AG10803 (cell line): ENCODE data around the gene LETM1.

Source experiments
- DNase-seq: peaks from one replicate; pipeline ENCODE4 v3.0.0; 2010; ENCODE audit warnings: low read depth
- H3K4me3 ChIP-seq: 2 replicates; pipeline ENCODE4 v1.5.1; 2011; ENCODE audit warnings: mild to moderate bottlenecking, low read length, control low read depth
- TF ChIP-seq, protein P1 (sequence below): conservative IDR thresholded peaks from 2 replicates; pipeline ENCODE4 v1.5.1; 2011; ENCODE audit warnings: mild to moderate bottlenecking, low read length, control low read depth, inconsistent platforms

LETM1 gene

DNA sequence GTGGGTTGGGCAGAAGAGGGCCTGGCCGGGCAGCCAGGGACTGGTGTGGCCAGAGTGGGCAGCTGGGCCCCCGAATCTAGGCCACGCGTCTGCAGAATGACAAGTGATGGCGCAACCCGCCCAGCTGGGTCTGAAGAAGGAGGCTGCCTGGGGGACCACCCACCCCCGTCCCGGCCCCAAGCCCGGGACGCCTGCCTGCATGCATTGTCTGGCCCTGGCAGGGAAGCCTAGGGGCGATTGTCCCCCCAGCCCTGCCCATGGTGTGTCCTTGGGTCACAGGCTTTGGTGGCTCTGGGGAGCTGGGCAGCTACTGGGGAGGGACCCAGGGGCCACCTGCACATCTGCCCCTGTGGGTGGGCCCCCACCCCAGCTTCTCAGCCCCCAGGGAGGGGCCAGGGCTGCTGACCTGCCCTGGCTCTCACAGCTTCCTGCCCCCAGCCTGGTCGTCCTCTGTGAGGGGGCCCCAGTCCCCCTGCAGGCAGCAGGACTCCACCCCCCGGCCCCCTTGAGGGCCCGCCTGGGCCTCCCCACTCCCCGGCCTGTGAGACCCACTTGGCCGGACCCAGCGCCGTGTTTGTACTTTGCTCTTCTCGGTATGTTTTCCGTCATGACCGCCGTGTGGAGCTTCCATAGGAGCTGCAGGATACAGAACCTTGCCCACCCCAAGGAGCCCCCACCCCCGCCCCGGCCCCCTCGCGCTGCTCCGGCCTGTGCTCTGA lies 57.9 kb downstream of the LETM1 start:
- H3K4me3 ChIP-seq: no peak overlapping the region
- no peak for DNase-seq
- TF ChIP-seq, protein P1, sequence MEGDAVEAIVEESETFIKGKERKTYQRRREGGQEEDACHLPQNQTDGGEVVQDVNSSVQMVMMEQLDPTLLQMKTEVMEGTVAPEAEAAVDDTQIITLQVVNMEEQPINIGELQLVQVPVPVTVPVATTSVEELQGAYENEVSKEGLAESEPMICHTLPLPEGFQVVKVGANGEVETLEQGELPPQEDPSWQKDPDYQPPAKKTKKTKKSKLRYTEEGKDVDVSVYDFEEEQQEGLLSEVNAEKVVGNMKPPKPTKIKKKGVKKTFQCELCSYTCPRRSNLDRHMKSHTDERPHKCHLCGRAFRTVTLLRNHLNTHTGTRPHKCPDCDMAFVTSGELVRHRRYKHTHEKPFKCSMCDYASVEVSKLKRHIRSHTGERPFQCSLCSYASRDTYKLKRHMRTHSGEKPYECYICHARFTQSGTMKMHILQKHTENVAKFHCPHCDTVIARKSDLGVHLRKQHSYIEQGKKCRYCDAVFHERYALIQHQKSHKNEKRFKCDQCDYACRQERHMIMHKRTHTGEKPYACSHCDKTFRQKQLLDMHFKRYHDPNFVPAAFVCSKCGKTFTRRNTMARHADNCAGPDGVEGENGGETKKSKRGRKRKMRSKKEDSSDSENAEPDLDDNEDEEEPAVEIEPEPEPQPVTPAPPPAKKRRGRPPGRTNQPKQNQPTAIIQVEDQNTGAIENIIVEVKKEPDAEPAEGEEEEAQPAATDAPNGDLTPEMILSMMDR: no peak

DNA sequence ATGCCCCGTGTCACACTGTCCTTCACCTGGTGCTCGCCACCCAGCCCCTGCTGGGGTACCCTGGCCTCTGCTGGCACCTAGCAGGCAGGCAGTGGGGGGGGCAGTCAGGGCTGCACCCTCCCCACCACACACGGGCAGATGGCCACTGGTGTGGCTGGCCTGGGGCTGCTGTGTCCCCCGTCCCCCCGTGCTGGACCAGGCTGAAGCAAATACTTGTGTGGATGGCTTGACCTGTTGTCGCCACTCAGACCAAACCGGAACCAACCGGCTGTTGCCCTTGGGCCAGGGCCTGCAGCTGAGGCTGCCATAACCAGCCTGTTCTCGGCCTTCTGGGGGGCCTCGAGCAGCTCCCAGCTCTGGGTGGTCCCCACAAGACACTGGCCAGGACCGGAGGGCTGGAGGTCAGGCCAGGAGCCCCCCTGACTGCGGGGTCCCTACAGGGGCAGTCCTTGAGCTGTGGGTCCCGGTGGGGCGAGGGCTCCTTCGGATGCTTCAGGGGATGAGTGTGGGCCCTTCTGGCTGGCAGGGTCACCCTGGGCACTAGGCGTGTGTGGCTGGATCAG lies 58.6 kb downstream of the LETM1 start:
- DNase-seq: no peak
- H3K4me3 ChIP-seq: no peak overlapping the region
- TF ChIP-seq, protein P1: no peak

DNA sequence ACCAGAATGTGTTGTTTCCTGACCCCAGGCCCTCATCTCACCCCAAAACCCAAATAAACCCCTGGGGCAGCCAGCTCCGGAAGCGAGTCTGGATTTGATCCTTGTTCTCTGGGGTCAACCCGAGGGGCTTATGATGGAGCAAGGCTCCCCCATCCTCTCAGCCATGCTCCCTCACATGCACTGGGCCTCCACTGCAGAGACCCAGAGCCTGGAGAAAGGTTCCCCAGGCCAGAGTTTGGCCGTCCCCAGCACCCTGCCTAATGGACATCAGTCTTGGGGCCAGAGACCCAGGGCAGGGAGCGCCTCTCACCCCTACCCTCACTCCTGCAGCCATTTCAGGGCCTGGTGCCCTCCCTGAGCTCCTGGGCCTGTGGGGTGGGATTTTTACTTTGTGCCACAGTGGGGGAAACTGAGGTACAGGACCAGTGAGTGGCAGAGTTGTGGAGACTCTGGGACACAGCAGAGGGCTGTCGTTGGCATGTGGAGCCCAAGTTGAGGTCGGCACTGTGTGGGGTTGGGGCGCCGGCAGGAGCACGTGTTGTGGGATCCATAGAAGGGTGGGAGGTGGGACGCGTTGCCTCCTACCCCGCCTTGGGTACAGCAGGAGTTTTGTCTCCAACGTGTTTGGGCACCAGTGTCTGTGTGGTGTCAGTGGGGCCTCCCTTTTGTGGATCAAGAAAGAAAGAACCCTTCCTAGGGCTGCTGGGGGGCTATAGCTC lies 59.3 kb downstream of the LETM1 start:
- no peak for DNase-seq
- TF ChIP-seq, protein P1: no peak
- no peak overlapping the region for H3K4me3 ChIP-seq

DNA sequence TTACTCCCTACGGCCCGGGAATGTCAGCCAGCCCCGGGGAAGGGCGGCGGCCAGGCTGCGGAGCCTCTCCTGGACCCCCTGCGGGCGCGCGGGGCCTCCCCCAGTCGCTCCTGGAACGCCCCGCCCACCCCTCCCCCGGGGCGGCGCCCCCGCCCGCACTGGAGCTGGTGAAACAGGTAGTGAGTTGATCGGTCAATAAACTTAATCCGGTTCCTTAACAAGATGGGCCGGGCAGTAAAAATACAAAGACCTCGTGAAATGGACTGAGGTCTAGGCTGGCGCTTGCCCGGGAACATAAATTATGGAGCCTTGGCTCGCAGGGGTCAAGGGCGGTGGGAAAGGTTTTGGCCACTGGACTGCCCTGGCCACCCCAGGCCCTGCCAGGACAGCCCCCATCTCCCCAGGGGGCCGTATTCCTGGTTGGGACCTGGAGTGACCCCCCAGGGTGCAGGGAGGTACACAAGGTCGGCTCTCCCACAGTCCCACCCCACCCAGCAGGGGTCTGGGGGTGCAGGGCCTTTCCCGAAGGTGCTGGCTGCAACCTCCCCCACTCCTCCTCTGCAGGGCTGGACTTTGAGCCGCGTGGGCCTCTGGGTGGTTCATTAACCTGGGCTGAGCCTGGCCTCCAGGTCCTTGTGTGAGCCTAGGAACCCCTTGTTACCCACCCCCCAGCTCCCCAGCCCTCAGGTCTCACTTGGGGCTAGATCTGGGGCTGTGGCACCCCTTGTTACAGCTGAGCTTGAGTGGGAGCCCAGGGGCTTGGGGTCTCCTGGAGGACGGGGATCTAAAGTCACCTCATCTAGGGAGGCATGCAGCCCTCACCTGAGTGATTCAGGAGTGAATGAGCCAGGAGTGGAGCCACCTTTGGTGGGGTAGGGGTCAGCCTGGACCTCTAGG lies 60.4 kb downstream of the LETM1 start:
- no peak for DNase-seq
- no peak overlapping the region for H3K4me3 ChIP-seq
- TF ChIP-seq, protein P1: no peak

DNA sequence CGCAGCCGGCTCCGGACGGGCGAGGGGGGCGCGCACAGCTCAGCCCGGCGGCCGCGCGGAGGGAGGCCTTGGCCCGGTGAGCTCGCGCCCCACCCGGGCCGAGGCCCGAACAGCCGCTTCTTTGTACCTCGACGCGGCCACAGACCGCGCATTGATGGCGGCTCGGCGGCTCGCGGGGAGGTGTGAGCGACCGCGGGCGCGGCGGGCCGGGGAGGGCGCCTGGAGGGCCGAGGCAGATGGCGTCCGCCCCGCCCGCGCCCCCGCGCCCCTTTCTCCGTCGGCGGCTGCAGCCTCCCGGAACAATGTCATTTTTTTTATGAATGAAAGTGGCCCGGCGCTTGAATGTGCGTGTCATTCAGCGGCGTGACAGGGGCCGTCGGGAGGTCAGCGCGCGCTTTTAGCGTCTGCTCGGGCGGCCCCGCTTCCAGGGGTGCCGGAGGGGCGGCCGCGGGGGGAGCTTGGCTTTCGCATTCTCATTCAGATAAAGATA lies 61.1 kb downstream of the LETM1 start:
- TF ChIP-seq, protein P1: no peak
- DNase-seq: no peak
- H3K4me3 ChIP-seq: no peak overlapping the region

DNA sequence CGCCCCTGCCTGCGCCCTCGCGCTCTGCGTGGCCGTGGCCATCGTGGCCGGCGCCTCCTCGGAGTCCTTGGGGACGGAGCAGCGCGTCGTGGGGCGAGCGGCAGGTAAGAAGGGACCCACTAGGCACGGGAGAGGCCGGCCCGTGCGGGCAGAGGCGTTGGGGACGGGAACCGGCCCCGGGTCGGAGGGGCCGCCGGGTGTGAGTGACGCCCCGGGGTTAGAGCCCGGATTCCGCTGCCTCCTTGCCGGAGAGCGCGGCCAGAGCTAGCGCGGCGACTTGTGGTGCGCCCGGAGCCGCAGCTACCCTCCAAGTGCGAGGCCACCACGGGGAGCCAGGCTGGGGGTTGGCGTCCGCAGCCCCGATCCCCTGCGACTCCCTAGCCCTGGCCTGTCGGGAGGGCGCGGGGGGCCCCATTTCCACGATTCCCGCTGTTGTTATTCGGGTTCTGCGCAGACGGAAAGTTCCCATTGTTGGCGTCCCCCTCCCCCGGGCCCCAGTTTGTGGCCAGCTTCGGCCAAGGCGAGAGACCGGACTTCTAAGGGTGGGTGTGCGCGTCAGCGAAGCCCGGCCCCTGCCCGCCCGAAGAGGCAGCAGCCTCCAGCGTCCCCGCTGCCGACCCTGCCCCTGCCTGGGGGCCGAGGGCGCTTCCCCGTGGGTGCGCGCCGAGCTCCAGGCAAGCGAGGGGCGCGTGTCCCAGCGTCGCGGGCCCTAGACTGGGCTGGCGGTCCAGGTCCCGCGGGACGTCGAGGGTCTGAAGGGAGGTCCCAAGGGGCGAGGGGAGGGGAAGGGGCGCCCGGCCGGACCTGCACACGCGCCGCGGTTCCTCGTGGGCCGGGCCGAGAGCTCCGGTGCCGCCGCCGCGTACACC lies 61.8 kb downstream of the LETM1 start:
- no peak overlapping the region; the same call in 1 of the 2 replicates for H3K4me3 ChIP-seq
- no peak for DNase-seq
- TF ChIP-seq, protein P1: no peak
